COLO668 (cell line): ENCODE measurements around the gene GLP1R.

Source experiments
- DNase-seq: peaks from one replicate; lab custom pipeline; 2025; ENCODE audit not compliant: unreplicated experiment; lab: John Stamatoyannopoulos, UW

The GLP1R gene

DNA sequence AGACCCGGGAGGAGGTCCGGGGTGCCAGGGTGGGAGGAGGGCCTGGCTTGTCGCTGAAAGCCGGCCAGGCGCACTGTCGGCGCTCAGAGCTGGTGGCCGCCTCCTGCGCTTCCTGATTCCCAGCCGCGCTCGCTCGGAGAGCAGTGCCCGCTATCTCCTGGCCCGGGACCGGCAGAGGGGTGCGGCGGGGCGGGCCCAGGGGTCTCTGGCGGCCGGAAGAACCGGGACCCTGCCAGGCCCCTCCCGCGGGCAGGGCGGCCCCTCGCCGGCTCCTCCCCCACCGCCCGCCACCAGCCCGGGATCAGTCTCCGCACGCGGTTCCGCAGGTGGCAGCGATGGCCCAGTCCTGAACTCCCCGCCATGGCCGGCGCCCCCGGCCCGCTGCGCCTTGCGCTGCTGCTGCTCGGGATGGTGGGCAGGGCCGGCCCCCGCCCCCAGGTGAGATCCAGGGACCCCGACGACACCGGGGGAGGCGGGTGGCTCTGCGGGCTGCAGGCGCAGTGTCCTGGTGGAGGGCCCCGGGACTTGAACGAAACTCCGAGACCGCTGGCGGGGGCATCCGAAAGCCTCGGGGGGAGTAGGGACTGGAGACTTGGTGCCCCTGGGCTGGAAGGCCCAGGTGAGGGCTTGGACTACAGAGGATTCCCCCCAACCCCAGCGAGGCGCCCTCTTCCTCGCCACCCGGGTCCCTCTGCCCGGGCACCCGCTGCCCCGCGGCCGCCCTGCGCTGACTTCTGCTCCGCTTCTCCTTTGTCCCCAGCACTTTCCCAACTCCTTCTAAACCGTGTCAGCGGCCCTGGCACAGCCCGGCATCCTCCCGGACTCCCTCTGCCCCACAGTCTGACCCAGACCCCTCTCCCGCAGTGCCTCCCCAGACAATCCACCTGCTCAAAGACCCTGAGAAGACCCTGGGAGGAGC, at the start of gene GLP1R:
Gene GLP1R, plus strand, starts transcription at position 301 of the 919 bp plus-strand sequence. Its CDS starts 60 bp downstream, at position 361.
- peak; percentile 14 for DNase-seq

DNA sequence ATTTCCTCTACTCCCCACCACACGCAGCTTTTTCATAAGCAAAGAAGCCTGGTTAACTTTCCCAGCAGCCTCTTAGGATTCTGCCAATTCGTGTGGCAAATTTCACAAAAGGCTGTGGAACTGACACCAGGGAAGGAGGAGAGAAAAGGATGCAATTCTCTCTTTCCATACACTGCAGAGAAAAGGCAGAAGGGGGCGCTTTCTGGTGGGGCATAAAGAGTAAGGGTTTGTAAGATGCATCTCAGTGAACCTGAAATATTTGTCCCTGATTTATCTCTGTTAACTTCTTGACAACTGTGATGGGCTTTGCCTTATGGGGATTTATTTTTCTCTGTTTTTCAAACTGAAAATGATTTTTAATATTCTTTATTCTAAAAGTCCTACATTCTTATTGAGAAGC, 45.5 kb upstream of the GLP1R start:
- no peak for DNase-seq

DNA sequence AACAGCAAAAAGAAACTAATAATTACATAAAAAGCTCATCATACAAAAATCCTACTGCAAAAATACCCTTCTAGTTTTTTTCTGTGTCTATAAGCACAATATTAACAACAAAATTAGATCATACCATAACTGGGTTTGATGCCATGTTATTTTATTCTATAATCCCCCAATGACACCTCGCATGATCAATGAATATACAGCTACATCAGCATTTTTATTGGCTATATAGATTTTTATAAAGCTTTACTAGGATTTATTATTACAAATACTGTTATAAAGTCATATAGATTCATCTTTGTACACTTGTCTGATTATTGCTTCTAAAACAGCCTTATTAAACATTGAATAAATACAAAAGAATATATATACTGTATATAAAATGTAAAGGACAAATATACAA, 45.1 kb upstream of the GLP1R start:
- no peak for DNase-seq

DNA sequence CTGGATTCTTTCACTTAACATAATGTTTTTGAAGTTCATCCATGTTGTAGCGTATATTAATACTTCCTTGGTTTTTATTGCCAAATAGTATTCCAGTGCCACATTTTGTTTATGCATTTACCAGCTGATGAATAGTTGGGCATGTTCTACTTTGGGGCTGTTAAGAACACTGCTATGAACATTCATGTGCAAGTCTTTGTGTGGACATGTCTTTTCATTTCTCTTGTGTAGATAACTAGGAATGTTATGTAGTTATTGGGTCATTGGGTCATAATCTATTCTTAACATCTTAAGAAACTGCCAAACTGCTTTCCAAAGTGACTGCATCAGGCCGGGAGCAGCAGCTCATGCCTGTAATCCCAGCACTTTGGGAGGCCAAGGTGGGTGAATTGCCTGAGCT, 43.8 kb upstream of the GLP1R start:
- no peak for DNase-seq

DNA sequence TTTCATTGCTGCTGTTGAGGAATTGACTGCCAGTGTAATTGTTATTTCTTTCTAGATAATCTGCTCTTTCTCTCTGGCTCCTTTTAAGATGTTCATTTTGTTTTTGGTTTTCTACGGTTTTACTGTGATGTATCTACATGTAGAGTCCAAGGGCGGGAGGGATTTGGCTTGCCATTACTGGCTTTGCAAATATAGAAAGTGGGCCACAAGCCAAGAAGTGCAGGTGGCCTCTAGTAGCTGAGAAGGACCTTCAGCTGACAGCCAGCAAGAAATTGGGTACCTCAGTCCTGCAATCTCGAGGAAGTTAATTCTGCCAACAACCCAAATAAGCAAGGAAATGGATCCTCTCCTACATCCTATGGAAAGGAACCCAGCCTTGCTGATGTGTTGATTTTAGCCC, 42.8 kb upstream of the GLP1R start:
- no peak for DNase-seq

DNA sequence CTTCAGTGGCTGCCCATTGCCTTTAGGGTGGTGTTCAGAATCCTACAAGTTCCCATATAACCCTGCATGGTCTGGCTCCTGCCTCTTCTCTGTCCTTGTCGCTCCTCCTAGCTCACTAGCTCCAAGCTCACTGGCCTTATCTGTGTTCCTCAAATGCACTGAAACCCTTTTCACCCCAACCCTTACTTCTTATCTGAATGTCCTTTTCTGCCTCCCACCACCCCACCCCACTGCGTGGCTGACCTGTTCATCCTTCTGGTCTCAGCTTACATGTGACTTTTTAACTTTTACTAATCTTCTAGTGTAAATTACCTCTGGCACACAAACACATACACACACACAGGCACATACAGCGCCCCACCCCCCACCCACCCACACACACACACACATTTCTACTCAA, 41.0 kb upstream of the GLP1R start:
- DNase-seq, result no peak

DNA sequence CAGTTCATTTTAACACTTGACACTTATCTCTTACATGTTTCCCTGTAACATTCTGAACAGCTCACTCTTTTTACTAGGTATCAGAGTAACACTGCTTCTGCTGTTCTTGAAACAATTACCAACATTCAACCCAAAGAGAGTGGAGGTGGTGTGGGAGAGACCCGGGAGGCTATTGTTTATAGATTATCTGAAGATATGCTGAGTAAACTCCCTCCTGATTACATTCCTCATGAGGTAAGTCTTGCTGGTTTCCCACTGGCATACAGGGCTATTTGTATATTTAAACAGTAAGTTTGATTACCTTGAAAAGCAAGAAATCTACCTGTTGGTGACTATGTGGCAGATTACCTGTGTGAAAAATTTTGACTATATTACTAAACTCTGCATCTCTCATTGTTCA, 39.8 kb upstream of the GLP1R start:
- DNase-seq, result no peak

DNA sequence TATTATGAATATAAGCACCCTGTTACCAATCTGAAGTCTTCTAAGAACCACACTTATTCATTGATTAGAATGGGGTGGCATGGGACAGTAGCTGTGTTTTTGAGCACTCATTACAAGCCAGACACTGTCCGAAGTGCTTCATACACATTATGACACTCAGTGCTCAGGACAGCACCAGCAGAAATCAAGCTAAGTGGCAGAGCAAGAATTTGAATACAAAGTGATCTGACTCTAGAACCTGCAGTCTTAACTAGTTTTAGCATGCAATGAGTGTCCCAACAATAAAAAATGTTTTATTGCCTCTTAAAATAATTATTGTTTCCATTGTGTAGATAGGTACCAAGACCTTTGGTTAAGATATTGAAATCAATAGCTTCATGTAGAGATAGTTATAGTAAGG, 39.1 kb upstream of the GLP1R start:
- DNase-seq, result no peak

DNA sequence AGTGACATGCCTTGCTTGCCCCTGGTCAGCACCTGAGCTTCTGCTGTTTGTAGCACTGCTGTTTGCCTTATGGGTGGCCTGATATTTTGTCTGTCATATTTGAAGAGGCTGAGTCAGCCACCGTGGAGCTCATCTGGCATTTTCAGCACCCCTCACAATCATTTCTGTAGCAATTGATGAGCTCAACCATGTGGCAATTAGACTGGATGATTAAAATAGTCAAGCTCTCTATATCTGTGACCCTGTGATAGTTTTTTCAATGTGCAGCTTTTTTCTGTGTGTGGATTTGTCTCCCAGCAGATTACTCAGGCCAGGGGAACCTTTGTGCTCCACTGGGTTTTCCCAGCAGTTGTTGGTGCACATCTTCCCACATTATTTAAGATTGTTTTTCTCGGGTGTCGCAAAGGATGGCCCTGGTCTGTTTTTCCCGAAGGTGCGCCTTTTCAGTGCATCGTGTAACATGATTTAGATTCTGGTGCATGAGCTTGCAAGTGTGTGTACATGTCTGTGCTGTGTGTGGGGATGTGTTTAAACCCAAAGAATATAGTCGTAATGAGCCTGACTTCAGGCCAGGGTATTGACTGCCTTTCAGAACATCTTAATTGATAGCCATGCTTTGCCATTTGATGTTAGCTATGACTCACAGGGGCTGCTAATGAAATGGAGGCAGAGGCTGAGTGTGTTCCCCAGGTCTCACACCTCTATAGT, 31.6 kb upstream of the GLP1R start:
- DNase-seq, result no peak

DNA sequence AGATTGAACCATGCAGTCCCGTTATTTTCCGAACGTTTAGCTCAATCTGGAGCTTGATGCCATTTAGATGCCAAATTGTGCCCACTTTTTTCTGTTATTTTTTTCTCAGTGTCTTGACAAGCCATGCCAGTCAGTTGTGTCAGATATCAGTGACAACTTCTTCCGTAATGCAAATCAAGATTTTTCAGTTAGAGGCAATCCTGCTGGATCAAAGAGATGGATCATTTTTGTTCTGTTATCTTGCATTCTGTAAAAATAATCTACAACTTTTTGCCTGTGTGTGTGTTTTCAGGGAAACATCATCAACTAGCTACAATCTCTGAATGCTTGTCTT, 31.1 kb upstream of the GLP1R start:
- no peak for DNase-seq

DNA sequence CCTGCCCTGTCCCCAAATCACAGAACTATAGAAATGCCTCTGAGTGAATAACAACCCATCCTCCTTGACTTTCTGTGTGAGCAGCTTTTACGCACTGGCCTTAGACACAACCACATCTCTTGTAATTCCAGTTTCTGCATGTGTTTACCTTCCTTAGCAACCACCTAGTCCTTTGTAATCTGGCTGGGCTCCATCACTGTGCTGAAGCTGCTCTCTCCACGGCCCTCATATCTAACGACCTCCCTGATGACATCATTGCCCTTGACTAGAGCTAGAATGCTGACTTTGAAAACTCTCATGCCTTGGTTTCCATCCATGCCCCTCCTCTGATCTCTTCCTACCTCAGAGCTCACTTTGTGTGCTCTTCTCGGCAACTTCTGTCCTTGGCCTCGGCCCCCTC, 30.5 kb upstream of the GLP1R start:
- no peak for DNase-seq

DNA sequence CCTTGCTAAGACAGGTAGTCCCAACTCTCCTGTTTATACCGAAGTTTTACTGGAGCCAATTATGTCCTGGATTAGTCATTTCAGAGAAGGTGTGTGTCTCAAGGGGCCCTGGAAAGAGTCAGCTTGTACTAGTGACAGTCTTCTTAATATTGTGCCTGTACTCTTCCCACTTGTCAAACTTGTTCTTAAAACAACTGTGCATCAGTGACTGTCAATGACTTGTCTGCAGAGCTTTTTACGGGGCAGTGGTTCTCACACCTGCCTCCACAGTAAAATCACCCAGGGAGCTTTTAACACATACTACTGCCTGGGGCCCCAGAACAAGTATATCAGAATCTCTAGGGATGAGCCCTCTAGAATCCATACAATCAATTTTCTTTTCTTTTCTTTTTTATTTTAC, 28.4 kb upstream of the GLP1R start:
- DNase-seq, result no peak

DNA sequence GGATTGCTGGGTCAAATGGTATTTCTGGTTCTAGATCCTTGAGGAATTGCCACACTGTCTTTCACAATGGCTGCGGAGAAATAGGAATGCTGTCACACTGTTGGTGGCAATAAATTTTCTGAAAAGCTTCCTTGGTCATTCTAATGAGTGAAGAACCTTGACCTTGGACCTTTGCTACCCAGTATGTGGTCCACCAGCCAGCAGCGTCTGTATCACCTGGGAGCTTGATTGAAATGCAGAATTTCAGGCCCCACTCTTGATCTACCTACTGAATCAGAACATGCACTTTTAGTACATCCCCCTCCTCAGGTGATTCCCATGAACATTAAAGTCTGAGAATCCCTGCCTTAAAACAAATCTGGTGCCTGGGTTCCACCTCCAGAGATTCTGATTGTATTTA, 27.5 kb upstream of the GLP1R start:
- no peak for DNase-seq

DNA sequence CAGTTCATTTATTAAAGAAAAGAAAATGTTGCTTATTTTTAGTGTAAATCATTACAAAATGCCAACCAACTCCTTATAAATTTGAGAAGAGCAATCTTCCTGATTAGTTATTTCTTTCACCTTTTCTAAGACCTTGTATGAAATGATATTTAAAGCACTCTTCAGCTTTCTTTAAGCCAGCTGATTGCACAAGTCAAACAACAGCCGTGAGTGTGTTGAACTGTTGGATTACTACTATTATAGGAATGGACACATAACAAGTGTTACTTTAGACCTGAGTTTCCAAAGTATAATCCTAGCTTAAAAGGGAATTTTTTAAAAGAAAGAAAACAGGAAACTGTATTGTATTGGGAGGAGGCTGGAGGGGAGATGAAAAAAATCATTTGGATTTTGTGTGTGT, 26.8 kb upstream of the GLP1R start:
- no peak for DNase-seq

DNA sequence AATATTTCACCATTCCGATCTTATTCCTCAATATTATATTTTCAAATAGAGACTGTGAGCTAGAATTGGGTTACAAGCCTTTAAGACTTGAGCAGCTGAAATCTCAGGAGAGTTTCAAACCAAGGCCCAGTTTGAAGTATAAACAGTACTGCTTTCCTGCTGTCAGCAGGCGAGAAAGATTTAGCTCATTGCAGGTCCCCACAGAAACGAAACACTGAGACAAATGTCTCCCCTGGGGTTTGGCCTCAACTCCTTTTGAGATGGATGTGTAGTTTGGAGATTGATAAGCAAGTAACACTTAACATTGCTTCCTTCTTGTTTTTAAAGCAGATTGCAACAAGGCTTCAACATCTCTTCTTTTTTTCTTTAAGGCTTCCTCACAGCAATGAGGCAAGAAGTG, 22.4 kb upstream of the GLP1R start:
- DNase-seq, result no peak

DNA sequence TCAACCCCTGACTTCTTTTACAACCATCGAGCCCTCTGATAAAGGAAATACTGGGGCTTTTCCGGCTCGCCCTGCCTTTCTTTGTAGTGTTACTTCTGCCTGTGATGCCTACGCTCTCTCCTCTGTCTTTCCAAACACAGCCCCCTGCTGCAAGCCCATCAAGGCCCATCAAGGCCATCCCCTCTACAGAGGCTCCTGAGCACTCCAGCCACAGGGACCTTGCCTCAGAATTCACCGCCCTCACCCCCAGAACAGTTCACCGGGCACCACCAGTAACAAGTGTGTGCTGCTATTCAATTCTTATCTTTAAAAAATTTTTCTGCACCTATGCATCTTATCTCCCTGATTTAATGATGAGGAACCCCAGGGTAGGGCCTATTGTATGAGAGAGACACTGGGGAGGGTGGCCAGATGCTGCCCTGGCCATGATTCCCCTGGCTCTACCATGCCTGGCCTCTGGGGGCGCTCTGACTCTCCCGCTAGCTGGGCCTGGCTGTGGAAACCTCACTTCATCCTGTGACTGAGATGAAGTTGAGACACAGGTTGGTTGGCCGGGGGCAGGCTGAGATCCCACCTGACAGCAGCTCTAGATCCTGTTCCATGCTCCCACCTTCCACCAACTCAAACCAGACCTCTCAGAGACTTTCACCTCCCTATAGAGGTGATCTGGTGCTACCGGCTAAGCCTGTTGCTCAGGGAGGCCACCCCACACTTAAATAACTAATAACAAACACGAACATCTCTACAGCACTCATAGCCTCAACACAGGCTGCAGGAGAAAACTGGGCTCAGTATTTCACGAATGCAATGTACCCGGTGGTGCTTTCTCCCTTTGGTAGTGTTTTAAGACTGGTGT, 19.2 kb upstream of the GLP1R start:
- DNase-seq, result peak; percentile 8

DNA sequence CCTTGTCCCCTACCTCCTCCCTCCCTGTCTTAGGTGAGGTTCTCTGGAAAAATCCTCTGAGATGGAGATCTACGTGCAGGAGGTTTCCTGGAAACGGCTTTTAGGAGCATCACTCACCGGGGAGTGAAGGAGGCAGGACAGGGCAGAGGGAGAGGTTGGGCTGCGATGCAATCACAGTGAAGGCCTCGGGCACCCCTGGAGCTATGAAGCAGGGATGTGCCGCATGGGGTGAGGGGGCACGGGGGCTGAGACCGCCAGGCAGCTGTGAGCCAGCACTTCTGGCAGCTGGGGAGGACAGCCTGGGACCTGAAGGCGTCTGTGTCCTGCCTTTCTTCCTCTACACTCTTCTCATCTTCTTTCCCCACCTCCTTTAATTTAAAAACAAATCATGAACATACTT, 12.9 kb upstream of the GLP1R start:
- DNase-seq, result no peak

DNA sequence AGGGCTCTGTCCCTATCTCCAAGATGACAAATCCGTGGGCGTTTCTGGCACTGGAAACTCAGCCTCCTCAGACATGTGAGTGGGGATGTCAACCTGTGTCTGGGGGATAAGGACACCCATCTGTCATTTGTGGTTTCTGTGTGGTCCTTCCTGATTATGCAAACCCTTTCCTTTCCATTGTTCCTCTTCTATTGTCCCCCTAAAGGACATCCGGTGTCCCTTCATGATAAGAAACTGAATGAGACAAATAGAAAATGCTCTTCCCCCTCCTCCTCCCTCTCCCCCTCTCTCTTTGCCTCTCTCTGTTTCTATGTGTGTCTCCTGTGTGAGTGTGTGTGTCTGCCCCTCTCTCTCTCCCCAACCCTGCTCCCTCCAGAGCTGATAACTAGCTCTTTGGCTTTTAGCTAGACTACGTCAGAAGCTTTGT, 11.5 kb upstream of the GLP1R start:
- no peak for DNase-seq

DNA sequence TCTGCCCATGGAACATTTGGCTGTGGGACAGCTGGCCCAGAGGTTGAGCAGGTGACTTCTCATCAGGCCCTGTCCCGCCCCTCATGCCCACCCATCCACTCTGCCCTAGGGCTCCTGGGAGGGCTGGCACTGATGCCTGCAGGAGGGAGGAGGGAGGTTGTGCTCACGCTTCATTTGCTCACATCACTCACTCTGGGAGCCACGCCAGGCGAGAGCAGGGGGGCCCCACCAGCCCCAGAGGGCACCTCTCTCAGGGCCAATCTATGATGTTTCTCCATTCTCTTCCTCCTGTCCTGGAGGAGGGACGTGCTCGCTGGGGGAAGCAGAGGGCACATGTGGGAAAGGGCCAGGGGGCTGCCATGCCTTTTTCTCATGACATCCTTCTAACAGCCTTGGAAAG, 10.9 kb upstream of the GLP1R start:
- no peak for DNase-seq

DNA sequence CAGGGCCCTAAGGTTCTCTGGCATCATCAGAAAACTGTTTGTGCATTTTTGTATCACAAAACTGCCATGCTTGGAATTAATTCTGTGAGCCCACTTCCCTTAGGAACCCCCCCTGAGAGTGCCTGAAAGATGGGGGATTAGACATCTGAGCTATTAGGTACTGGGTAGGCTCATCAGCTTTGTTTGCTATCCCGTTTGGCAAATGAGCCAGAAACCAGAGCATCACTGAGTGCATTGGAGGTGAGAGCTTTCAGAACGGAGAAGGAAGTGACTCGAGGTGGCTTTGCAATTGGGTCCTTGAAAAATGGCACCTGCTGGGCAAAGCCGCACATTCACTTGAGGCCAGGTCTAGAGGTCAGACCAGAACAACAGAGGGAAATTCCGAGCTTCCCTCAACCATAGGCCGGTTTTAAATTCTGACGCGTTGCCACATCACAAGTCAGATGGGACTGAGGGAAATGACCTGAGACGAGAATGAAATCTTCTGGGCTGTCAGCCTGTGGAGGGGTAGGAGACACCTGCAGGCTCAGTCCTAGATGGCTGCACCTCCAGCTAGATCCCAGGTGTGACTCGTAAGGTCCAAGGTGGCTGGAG, 8.4 kb upstream of the GLP1R start:
- DNase-seq, result no peak

DNA sequence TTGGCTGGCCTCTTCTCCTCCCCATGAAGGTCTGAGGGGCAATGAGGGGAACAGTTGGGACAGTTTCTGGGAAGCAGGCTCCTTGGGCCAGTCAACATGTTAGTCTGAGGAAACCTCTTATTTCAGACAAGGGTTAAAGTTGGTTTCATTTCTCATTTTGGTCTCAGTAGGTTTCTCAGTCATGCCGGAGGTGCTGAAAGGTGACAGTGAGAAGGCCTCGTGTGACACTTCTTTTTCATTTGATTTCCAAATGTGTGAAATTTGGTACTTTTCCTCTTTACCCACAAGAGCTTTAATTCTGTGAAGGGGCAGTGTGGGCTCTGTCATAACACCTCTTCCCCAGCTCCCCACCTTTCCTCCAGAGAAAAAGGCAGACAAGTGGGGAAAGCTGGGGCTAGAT, 7.5 kb upstream of the GLP1R start:
- DNase-seq, result no peak
